GF-D8 (cell line): Measurements from ENCODE around the gene GGA2.
"Not testable (repeated sequence)": the region's sequence is repeated elsewhere in the genome, so short reads cannot be mapped to it uniquely, and the experiment has no call there.

Experiments
- DNase-seq: peaks from one replicate; lab custom pipeline; 2025; lab: John Stamatoyannopoulos, UW

The GGA2 gene

DNA sequence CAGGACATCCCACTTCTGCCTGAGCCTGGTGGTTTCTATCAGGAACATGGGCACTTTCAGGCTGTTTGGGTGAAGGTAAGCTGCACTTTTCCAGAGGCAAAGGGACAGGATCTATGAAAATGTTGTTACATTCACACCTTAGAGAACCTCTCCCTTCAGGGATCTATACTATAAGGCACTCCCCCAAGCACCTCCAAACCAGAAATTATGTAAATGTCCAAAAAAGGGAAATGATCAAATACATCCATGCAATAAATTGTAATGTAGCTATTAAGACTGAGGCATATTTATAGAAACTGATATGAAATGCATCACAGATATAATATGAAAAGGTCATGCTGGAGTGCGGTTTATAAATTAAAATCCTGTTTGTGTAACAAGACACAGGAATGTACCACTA, 34.0 kb downstream of the GGA2 start:
- DNase-seq, result no peak

DNA sequence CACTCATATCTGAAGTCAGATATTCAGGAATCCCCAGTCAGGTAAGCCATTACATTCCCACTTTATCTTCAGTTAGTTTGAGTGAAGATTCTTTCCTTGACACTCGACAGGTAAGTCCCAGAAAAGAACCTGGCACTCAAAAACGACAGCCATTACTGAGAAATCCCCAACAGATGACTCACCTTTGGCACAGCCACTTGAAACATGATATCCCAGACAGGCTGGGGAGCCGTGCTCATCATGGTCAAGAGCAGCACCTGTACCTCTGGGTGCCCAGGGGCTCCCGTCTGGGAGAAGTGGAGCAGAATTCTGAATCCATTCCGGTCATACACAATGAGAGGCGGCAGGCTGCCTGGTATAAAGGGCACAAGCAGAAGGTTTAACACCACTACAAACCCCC, 40.5 kb downstream of the GGA2 start:
- no peak for DNase-seq

DNA sequence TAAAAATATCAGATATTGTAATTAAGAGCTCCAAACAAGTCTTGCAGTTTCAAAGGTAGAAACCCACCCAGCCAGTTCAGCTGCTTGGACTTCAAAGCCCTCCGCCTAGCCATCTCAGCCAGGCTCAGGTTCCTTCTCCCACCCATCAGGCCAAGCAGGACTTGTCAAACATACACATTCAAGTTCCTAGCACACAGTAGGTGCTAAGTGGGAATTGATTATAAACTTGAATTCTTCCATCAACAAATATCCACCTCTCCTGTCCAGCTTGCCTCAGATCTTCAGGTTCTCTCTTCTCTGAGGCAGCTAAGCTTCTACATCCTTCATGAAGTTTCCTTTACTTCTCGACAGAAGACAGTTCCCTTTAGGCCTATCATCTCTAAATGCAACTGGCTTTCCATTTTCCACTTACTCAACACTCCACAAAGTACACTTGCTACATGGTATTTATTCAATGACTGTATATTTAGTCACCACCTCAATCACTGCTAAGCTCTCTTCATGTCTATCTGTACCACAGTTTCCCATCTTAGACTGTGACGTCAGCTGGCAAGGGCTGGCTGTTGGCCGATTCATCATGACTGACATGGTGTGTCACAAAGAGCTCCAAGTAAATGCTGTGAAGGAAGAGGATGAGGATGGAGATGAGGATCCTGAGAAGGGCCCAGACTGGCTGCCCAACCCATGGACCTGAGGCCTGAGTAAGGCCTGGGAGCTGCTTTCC, 44.0 kb downstream of the GGA2 start:
- DNase-seq, result no peak

DNA sequence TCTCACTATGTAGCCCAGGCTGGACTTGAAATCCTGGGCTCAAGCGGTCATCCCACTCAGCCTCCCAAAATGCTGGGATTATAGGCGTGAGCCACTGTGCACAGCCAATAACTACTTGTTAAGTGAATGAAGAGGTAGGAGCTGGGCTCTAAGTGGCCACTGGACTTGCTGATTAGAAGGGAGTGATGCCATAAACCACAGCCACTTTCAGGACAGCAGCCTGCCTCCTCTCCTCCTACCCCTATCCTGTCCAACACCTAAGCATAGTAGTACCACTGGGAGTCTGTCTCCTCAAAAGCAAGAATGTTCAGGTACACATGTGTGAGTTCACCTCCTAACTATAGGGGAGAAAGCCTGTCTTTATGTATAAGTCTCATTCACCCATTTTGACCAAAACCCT, 45.1 kb downstream of the GGA2 start:
- DNase-seq, result no peak

DNA sequence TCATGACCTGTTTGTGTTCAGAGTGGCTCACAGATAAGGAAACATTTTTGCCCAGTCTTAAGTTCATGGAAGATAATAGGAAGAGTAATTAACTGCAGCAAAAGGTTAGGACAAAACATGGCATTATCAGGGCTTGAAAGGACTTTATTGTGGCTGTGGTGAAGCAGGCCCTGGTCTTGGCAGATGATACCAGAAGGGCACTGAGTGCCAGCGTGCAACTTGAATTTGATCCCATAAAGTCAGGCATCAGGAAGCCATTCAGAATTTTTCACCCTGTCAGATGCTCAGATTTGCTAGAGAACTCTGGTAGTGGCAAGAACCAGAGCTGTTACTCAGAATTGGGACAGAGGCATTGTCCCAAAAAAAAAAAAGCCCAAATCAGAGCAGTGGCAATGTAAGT, 46.1 kb downstream of the GGA2 start:
- no peak for DNase-seq

DNA sequence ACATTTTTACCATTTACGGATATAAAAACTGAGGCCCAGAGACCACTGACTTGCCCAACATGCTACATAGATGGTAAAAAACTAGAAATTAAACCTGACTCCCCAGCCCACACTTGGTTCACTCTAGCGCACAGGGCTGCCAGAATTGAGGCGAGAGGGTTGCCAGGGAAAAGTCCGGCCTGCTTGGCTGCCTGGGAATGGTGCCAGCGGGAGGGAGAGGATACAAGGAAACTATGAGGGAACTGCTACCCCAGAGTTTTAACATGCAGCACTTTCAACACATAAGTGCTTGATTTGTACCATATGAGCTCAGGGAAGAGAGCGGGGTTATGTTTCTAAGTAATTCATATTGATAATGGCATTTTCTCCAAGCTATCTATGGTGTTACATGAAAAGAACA, 47.3 kb downstream of the GGA2 start:
- DNase-seq, result not testable (repeated sequence)

DNA sequence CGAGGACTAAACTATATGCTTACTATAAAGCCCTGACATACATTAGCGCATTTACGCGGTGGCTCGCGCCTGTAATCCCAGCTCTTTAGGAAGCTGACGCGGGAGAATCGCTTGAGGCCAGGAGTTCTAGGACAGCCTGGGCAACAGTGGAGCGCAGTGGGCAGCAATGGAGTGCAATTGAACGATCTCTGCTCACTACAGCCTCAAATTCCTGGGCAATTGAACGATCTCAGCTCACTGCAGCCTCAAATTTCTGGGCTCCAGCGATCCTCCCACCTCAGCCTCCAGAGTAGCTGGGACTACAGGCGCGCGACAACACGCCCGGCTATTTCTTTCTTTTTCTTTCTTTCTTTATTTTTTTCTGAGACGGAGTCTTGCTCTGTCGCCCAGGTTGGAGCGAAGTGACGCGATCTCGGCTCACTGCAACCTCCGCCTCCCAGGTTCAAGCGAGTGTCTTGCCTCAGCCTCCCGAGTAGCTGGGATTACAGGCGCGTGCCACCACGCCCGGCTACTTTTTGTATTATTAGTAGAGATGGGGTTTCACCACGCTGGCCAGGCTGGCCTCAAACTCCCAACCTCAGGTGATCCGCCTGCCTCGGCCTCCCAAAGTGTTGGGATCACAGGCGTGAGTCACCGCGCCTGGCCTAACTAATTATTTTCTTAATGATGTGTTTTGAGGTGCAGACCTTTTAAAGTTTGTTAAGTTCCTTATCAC, 56.8 kb downstream of the GGA2 start:
- no peak for DNase-seq

DNA sequence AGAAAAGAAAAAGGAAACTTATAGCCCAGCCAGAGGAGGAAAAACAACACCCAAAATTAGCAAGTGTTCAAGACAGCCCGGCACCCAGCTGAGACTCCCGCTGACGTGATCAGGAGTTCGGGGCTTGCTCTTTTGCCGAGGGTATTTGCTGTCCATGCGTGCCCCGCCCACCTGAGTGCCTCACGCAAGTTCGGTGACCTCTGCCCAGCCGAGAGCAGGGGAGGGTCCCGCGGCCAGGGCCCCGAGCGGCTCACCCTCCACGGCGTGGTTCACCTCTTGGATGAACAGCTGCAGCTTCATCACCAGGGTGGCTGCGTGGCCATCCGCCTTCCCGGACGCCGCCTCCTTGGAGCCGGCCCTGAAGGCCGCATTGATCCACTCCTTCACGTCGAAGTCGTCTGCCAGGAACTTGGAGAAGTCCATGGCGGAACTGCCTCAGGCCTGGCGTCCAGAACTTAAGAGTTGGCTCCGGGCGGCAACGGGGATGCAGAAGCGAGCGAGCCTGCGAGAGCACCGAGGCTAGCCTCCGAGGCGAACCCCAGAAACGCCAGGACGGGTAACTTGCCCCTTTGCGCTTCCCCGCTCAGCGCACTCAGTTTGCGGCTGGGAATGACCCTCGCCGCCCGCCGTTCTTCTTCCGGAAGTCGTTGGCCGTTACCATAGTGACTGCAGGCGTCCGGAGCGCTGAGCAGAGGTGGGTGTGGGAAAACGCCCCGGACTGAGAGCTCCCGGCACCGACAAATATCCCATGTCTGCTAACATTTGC, 57.5 kb downstream of the GGA2 start, which contains the start of gene COG7:
Gene COG7, minus strand, starts transcription at position 618 of the 766 bp plus-strand sequence. Its CDS starts 195 bp downstream, at position 423.
- DNase-seq, result peak; percentile 44

DNA sequence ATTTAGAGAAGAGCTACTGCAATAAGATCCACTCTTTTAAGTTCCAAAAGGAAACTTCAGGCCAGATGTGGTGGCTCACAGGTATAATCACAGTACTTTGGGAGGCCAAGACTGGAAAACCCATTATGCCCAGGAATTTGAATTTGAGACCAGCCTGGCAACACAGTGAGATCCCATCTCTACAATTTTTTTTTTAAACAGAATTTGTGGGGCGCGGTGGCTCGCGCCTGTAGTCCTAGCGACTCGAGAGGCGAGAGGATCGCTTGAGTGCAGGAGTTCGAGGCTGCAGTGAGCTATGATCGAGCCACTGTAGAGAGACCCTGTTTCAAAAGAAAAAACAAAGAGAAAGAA, 58.1 kb downstream of the GGA2 start:
- DNase-seq, result no peak

DNA sequence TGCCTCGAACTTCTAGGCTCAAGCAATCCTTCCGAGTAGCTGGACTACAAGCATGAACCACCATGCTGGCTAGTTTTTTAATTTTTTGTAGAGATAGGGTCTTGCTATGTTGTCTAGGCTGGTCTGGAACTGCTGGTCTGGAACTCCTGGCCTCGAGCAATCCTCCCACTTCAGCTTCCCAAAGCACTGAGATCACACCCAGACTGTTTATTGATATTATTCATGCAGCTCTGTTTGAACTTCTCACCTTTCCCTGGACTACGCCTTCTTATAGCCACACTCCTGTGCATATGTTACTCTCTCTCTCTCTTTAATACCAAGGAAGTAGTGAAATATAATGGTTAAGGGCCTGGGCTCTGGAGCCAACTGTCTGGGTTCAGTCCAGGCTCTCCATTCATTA, 61.9 kb downstream of the GGA2 start:
- no peak for DNase-seq

DNA sequence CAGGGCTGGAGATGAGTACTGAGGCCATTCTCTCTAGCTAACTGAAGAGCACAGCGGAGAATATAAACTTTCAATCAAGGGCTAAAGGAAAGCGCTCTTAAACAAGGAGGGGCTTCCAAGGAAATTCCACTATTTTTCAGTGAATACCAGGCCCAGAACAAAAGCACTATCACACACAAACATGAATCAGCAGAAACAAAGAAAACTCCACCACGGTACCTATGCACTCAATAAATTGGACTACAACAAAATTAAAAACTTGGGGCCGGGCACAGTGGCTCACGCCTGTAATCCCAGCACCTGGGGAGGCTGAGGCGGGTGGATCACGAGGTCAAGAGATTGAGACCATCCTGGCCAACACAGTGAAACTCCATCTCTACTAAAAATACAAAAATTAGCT, 72.8 kb downstream of the GGA2 start:
- not testable (repeated sequence) for DNase-seq

DNA sequence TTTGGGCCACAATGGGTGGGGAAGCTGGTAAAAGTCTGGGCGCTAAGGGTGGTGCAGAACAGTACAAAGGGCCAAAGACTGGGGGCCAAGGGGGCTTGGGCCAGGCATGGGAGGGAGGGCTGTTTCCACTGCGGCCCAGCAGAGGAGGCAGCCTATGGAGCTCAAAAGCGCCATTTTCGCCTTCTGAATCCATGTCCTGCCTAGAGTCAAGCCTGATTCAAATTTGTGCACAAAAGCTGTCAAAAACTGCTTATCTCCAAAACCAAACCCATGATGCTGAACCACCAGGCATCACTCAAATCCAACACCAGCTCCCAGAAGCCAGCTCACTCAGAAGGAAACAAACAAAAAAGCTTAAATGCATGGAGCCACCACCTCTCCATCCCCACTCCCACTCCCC, 73.3 kb downstream of the GGA2 start:
- no peak for DNase-seq

DNA sequence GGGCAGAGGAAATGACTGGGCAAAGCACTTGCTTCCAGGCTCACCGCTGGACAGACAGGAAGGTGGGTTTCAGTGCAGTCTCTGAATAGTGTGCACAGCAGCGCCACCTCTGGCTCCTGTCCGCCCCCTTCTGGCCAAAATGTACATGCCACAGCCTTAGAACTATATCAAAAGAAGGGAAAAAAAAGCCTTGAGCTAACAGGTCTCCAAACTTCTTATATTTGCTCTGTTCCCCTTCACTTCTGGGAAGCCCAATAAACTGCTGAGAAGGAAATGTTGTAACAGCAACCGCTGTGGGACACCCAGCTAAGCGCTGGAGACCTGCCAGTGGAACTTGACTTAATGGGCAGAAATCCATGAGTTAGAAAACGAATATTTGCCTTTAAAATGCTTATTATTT, 74.8 kb downstream of the GGA2 start:
- peak; percentile 98 for DNase-seq

DNA sequence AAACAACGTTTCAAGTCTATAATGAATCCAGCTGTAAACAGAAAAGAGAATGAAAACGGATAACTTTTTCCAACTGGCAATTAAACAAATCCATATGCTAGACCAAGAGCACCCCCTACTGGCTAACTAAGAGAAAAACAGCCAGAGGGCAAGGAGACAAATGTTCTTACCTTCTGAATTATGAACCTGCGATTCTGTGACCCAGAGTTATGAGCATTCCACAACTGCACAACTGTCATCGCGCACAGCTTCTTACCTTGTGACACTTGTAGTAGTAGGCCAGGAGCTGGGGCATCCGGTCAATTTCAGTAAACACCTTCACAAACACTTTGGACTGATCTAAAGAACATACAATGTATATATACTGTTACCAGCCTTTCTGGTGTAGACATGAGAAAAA, 75.9 kb downstream of the GGA2 start:
- peak; percentile 47 for DNase-seq

DNA sequence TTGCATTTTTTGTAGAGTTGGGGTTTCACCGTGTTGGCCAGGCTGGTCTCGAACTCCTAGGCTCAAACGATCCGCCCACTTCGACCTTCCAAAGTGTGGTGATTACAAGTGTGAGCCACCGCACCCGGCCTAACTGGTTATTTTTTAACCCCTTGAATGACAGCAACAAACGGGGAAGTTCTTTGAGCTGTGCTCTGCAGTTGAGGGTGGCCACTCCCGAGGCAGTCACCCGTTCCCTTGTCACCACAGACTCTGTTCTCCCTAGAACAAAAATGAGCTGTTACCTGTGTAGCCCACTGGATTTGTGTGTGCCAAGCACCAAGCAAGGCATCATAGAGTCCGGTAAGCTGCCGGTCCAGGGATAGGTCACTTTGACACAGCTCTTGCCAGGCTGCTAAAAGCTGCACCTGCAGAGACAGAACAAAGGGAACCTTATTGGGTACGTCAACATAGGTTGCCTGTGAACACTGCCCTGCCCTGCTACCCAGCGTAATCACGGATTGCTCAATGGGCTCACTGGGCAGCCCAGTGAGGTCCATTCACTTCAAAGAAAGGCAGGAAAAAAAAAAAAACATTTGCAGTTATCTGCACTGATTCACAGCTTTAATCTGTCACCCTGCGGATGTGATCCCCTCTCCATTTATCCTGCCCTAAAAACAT, 76.9 kb downstream of the GGA2 start:
- DNase-seq, result no peak

DNA sequence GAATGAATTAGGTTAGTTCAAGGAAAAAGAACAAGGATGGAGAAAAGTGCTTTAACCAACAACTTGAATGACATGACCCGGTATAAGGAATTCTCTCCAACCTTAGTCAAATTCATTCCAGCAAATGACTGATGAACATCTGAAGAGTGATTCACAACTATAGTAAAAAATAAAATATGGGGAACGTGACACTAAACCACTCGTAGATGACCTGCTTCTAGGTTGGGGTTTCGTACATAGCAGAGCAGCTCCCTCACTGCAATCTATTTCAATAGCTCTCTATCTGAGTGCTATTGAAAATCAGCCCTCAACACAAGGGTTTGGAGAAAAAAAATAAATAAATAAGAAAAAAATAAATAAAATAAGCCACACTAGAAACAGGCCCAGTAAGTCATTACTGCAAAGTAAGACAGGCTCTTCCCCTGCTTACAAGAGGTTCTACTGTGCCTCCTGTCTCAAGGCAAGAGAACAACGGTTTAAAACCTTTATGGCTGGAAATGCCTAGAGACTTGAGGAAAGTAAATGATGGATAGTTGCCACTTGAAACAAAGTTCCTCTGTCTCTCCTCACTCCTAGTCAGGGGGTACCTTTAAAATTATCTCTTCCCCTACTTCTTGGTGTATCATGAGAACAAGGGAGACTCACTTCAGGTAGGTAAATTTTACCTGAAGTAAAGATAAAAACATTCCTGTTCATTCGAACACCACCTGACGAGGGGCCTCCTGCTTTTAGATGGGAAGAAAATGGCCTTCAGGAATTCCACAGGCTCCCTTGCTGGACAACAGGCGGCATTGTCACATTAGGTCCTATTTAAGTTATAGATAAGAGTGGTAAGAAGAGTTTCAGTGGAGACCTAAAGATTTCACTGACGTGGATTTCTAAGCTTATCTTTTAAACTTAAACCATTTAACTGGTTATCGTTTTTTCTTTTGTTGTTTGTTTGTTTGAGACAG, 77.8 kb downstream of the GGA2 start:
- no peak for DNase-seq

DNA sequence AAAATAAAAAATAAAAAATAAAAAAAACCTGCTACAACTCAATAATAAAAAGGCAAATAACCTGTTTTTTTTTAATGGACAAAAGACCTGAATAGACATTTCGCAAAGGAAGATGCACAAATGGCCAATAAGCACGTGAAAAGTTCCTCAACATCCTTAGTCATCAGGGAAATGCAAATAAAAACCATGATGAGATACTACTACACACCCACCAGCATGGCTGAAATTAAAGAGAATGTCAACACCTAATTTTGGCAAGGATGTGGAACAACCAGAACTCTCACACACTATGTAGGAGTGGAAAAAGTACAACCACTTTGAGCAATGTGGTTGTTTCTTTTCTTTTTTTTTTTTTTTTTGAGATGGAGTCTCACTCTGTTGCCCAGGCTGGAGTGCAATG, 81.9 kb downstream of the GGA2 start:
- no peak for DNase-seq

DNA sequence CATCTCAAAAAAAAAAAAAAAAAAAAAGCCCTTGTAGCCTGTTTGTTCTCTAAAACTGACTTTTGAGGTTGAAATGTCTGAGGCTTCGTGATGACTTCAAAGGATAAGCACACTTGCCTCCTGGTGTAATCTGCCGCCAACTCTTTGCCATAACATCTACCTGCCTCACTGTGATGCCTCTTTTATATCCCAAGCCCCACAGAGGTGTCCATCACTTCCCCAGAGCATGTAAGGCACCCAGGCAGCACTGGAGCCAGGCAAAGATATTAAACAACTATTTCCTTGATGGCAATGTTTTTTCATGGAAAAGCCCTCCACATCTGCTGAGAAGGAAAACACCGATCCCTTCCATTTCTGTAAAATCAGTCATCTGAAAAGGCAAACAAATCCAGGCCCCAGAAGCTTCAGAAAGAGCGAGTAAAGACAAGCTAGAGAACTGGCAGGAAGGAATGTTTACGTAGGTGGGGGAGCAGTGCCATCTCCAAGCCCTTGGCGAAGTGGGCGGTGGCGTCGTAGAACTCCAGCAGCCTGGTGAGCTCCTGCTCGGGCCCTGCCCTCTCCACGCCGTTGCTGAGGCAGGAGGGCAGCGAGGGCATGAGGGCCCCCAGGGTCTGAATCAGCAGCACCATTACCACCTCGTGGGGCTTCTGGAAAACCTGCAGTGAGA, 85.9 kb downstream of the GGA2 start:
- no peak for DNase-seq

DNA sequence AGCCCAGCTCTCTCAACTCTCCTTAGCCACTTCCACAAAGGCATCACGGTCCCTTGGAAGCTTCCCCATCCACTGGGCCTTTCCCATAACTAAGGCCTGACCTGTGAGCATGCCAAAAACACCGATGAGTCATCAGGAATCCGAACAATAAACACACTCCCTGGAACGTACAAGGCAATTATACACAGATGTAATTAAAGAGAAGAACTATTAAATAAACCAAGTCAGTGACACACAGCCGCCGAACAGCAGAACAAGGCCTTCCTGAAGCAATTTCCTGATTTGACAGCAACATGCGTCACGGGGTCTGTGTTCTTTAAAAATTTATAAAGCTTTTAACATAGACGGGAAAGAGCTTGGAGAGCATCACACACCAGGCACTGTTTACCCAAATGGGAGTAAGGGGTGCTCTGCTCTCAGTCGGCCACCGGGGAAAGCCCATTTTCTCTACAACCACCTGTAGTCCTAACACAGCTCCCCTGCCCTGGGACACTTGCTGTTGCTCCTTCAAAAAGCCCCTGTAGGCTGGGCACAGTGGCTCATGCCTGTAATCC, 86.7 kb downstream of the GGA2 start:
- DNase-seq, result no peak

DNA sequence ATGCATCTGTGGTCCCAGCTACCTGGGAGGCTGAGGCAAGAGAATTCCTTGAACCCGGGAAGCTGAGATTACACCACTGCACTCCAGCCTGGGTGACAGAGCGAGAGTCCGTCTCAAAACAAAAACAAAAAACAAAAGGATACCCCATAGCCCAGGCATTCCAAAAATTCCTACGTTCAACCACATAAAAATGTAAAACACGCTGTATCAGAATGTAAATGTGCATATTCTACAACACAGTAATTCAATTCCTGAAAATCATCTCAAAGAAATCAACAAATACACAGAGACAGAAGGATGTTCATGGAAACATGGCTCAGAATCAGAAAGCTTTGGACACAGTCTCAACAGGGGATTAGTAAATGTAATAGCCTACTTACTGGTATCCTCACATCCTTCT, 90.3 kb downstream of the GGA2 start:
- no peak for DNase-seq

DNA sequence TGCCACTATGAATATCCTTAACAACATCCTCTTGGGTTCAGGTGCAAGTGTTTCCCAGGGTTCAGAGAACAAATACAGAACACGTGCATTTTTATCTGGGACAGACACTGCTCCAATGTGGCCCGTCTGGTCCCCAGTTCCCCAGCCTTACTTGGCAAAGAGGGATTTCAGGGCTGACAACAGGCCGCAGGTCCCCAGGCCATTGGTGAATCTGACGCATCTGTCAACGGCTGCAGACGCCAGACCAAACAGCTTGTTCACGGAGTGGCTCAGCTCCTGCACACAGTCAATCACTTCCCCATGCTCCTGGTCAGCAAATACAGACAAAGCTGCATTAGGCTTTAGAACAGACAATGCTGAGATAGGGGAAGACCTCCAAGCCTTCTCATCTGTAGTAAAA, 93.5 kb downstream of the GGA2 start:
- DNase-seq, result no peak
